Dermis microvascular lymphatic vessel endothelial cell (primary cell): ENCODE data around the gene CDH8. TPM values are rescaled to one million over a fixed set of nuclear protein-coding genes. Genes with fewer than 3 reads are reported as not detected.
"Not testable (repeated sequence)": the region's sequence is repeated elsewhere in the genome, so short reads cannot be mapped to it uniquely, and the experiment has no call there.

Experiments used
- DNase-seq, 2 donors: peaks; one replicate each; pipeline versions ENCODE4 v3.0.0 to v3.0.0-alpha.2; 2010; ENCODE audit warnings: low read depth in 2 of 2
- total RNA-seq: library from RNA; depleted of rRNA; stranded (reverse); fragments of >200 nt; gene quantifications from 2 replicates; pipeline ENCODE4 v1.2.1, GENCODE V29; 2014

CDH8 gene
- total RNA-seq, 1 donor from 2014 or later: not detected

DNA sequence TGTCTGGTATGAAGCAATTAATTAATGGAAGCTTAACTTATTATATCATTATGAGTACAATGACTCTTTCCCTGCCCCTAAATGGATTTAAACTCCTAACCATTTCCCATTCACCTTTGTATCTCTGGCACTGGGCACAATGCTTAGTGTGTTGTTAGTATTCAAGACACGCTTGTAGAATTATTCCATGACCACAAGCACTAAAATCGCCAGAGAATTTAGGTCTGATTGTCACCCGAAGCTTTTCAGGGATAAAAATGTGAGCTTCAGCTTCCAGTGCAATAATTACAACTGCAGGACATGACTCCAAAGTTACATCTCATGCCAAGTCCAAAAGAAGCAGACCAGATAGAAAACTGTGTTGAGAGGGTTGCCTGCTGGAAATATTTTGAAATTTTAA, 101.6 kb downstream of the CDH8 start:
- no peak for DNase-seq

- no peak for DNase-seq
These were observed 106.5 kb downstream of the CDH8 start for GRCh38 chr16:61929776-61930175.

GRCh38 chr16:61926766-61927165, 109.5 kb downstream of the CDH8 start:
- DNase-seq: no peak

GRCh38 chr16:61923629-61924028, 112.6 kb downstream of the CDH8 start:
- DNase-seq: no peak

GRCh38 chr16:61921373-61921772, 114.9 kb downstream of the CDH8 start:
- DNase-seq: no peak

DNA sequence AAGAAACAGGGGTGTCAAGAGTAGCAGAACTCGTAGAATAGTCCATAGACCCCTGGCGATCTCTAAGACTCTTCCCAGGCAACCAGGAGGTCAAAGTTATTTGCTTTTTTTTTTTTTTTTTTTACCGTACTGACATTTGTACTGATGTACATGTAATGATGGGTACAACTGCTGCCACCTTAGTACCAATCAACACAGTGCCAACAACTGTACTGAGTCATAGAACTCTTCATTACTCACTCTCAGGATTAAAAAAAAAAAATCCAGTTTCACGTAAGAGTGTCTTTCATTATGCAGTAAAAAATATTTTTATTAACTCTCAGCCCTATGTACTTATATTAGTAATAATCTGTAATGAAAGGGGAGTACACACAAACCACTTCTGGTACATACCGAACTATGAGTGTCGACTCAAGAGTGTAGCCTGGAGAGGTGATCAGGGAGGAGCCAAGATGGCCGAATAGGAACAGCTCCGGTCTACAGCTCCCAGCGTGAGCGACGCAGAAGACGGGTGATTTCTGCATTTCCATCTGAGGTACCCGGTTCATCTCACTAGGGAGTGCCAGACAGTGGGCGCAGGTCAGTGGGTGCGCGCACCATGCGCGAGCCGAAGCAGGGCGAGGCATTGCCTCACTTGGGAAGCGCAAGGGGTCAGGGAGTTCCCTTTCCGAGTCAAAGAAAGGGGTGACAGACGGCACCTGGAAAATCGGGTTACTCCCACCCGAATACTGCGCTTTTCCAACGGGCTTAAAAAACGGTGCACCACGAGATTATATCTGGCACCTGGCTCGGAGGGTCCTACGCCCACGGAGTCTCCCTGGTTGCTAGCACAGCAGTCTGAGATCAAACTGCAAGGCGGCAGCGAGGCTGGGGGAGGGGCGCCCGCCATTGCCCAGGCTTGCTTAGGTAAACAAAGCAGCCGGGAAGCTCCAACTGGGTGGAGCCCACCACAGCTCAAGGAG, 118.1 kb downstream of the CDH8 start:
- not testable (repeated sequence) for DNase-seq

DNA sequence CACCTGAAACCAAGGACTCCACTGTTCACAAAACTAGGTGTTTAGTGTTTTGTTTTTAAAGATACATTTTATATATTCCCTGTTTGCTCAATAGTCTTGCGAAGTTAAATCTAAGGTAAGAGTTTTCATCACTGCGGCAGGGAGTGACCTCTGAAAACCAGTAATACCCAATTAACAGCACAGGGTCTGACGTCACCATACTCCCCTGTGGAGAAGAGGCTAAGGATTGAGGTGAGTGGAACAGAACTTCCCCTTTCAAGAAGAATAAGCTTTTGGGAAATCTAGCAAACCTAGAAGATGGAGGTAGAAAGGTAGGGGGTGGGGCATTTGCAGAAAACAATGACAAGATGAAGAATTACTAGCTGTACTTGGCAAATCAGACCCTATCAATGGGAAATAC, 120.7 kb downstream of the CDH8 start:
- DNase-seq: no peak

DNA sequence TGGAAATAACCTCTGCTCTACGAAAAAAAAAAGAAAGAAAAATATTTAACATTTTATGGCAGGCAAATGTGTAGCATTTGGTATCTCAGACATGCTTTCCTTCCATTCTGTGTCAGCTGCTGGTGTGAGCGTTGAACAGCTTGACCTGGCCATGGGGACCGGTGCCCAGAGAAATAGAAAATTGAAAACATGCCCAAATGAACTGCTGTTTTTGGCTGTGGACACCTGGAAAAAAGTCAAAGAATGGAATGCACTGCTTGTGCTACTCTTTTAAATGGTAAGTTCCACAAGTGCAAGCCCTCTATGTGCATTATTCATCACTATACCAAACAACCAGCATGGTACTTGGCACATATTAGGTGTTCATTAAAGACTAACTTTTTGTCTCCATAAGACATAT, 127.2 kb downstream of the CDH8 start:
- DNase-seq: no peak

- DNase-seq: no peak
These were observed 127.8 kb downstream of the CDH8 start for GRCh38 chr16:61908426-61908825.

GRCh38 chr16:61901689-61902088, 134.5 kb downstream of the CDH8 start:
- no peak for DNase-seq

GRCh38 chr16:61900482-61900881, 135.8 kb downstream of the CDH8 start:
- DNase-seq: no peak

- no peak for DNase-seq
These were observed 138.6 kb downstream of the CDH8 start for GRCh38 chr16:61897657-61898056.

GRCh38 chr16:61892531-61892930, 143.7 kb downstream of the CDH8 start:
- no peak for DNase-seq

- no peak for DNase-seq
These were observed 144.8 kb downstream of the CDH8 start for GRCh38 chr16:61891460-61891859.

DNA sequence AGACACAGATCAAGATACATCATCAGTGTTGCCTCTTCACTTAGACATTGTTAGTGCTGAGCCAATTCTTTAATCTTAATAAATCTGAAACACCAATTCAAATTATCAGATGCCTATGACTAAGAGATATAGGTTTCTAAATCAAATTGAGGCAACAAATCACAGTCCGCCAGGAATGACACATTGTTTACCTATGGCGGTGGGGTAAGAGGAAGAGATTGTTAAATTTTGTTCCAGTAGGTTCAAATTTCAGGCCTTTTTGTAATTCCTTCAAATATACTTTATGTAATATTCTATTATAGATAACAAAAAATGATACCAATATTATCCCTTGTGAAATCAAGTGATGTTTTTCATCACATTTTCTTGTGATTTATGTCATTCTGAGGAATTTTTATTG, 145.9 kb downstream of the CDH8 start:
- no peak for DNase-seq

- no peak for DNase-seq
These were observed 148.3 kb downstream of the CDH8 start for GRCh38 chr16:61887903-61888302.

DNA sequence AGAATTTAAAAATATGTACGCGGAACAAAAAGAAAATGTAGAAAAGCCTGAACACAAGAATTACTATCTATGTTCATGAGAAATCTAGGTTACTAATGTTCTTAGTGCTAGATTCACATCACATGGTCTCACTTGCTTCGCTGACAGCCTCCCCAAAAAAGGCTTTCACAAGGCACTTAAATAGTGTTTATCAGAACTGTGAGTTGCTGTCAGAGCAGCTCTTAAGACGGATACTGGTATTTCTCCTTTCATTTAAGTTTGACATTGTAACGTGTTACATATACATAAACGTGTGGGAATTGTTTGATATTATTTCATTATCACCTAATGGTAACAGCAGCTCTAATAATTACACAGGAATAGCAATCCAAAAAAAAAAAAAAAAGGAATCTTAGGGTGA, 150.9 kb downstream of the CDH8 start:
- no peak for DNase-seq

DNA sequence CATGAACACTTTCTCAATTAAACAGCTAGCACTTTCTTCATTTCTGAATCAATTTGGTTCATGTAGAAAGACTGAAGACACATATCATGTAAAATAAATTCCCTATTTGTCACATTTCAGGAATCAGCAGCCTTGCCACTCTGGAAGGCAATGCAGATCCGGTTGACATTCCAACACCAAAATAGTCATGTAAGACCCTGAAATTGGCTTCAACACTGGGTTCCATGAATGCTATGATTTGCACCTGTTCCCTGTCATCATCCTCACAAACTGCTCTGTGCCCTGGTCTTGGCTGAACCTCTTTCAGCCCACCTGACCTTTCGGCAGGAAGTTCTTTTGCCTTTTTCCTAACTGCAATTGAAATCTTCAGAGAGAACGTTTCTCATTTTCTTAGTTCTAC, 156.9 kb downstream of the CDH8 start:
- DNase-seq: no peak

DNA sequence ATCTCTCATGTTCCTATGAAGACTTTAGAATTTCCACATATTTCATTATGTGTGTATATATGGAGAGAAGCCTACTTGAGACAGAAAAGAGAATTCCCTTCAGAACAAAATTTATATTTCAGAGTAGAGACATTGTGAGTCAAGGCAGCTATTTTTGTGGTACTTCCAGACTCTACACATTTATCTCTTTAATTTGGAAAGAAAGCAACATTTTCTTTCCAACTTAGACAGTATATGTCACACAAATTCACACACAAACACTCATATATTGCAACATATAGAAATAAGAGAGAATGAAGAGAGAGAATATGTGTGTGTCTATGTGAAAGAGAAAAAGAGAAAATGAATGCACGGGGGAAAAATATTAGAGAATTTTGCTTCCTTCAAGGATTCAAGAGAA, 158.8 kb downstream of the CDH8 start:
- no peak for DNase-seq

- no peak for DNase-seq
These were observed 163.5 kb downstream of the CDH8 start for GRCh38 chr16:61872778-61873119.

- DNase-seq: no peak
These were observed 164.1 kb downstream of the CDH8 start for GRCh38 chr16:61871837-61872777.
